ENCODE measurements around the gene OR4K15.

DNA sequence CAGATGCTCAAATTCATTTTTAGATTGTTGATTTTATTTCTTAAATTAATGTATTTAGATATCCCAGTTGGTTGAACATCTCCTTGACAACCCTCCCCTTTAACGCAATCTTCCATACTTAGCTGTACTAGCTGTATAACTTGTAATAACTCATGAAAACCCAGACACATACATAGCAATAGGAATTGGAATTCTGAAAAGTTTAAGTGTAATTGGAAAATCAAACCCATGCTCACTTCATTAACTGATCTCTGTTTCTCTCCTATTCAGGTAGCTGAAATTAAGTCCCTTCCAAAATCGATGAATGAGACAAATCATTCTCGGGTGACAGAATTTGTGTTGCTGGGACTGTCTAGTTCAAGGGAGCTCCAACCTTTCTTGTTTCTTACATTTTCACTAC is at the start of gene OR4K15:
- TF ChIP-seq, protein P1, sequence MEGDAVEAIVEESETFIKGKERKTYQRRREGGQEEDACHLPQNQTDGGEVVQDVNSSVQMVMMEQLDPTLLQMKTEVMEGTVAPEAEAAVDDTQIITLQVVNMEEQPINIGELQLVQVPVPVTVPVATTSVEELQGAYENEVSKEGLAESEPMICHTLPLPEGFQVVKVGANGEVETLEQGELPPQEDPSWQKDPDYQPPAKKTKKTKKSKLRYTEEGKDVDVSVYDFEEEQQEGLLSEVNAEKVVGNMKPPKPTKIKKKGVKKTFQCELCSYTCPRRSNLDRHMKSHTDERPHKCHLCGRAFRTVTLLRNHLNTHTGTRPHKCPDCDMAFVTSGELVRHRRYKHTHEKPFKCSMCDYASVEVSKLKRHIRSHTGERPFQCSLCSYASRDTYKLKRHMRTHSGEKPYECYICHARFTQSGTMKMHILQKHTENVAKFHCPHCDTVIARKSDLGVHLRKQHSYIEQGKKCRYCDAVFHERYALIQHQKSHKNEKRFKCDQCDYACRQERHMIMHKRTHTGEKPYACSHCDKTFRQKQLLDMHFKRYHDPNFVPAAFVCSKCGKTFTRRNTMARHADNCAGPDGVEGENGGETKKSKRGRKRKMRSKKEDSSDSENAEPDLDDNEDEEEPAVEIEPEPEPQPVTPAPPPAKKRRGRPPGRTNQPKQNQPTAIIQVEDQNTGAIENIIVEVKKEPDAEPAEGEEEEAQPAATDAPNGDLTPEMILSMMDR (IDR thresholded peaks at IDR 0.05): no peak
- TF ChIP-seq EP300 (IDR thresholded peaks at IDR 0.05) (no peak), POLR2A (IDR thresholded peaks at IDR 0.05) (no peak)

All from ovary (tissue), 3 donors.